B cell (primary cell): ENCODE results near the gene CD300LB.

Experiments used
- EZH2 ChIP-seq: IDR thresholded peaks from 2 replicates; pipeline ENCODE4 v1.6.1; 2012; ENCODE audit warnings: borderline replicate concordance, low read depth, mild to moderate bottlenecking, moderate library complexity, low read length; ENCODE audit not compliant: insufficient read depth, poor library complexity, severe bottlenecking
- TF ChIP-seq, protein P1 (sequence below): fragments of 200-600 bp; IDR thresholded peaks from one replicate; pipeline ENCODE4 v1.8.0; 2022; ENCODE audit warnings: antibody characterized with exemption, mild to moderate bottlenecking

DNA sequence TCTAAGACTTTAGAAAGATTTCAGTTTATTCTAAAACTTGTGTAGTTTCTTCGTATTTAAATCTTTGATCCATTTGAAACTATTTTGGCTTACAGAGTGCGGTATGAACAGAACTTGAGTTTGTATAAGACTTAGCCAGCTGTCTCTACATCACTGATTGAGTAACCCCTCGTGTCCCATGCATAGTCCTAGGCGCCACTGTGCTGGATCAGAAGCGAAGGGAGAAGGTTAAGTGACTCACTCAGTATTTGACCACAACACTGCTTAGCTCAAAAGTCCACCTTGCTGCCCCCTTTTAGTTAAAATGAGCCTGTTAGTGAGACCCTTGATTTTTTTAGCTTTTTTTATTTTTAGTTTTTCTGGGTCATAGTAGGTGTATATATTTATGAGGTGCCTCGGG, 28.4 kb downstream of the CD300LB start:
- TF ChIP-seq, protein P1, sequence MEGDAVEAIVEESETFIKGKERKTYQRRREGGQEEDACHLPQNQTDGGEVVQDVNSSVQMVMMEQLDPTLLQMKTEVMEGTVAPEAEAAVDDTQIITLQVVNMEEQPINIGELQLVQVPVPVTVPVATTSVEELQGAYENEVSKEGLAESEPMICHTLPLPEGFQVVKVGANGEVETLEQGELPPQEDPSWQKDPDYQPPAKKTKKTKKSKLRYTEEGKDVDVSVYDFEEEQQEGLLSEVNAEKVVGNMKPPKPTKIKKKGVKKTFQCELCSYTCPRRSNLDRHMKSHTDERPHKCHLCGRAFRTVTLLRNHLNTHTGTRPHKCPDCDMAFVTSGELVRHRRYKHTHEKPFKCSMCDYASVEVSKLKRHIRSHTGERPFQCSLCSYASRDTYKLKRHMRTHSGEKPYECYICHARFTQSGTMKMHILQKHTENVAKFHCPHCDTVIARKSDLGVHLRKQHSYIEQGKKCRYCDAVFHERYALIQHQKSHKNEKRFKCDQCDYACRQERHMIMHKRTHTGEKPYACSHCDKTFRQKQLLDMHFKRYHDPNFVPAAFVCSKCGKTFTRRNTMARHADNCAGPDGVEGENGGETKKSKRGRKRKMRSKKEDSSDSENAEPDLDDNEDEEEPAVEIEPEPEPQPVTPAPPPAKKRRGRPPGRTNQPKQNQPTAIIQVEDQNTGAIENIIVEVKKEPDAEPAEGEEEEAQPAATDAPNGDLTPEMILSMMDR: no peak
- no peak for TF ChIP-seq EZH2
